Suprapubic skin (tissue), 4 donors: ENCODE measurements around the gene PIGN. TPM values are rescaled to one million over a fixed set of nuclear protein-coding genes. Genes with fewer than 3 reads are reported as not detected.

Experiments used
- DNase-seq, 2 donors: peaks; one replicate each; pipeline ENCODE4 v3.0.0-alpha.2; 2019; ENCODE audit warnings: low spot score in 2 of 2
- H3K27ac ChIP-seq: fragments of 200-600 bp; sonication (generic); one replicate; pipeline ENCODE4 v1.5.1; 2019
- H3K27me3 ChIP-seq: fragments of 200-600 bp; sonication (generic); one replicate; pipeline ENCODE4 v1.5.1; 2019
- H3K36me3 ChIP-seq: fragments of 200-600 bp; sonication (generic); one replicate; pipeline ENCODE4 v1.5.1; 2019
- H3K4me1 ChIP-seq: fragments of 200-600 bp; sonication (generic); one replicate; pipeline ENCODE4 v1.5.1; 2019
- H3K4me3 ChIP-seq: fragments of 200-600 bp; sonication (generic); one replicate; pipeline ENCODE4 v1.5.1; 2019; ENCODE audit warnings: mild to moderate bottlenecking
- H3K9me3 ChIP-seq: fragments of 200-600 bp; sonication (generic); one replicate; pipeline ENCODE4 v1.5.1; 2019
- EP300 ChIP-seq: sonication (generic); formaldehyde crosslinking; IDR thresholded peaks from one replicate; pipeline ENCODE4 v1.6.1; 2017; ENCODE audit warnings: antibody characterized with exemption
- POLR2A ChIP-seq, 2 donors: fragments of 450-650 bp; IDR thresholded peaks; one replicate each; pipeline ENCODE4 v1.6.1; 2017; ENCODE audit warnings: antibody characterized with exemption in 2 of 2, mild to moderate bottlenecking in 2 of 2, moderate library complexity in 2 of 2
- POLR2AphosphoS5 ChIP-seq, 3 donors: sonication (generic); formaldehyde crosslinking; IDR thresholded peaks; one replicate each; pipeline ENCODE4 v1.6.1; 2017; ENCODE audit warnings: antibody characterized with exemption in 3 of 3
- WGBS: methylation state at CpG from one replicate; pipeline ENCODE4 v1.1.5; 2018; 5-methylcytosine and 5-hydroxymethylcytosine counted together
- total RNA-seq, 4 donors: library from RNA; depleted of rRNA; stranded (reverse); fragments of >200 nt; gene quantifications; one replicate each; pipeline ENCODE4 v1.1.0, GENCODE V29; 2016
- TF ChIP-seq, protein P1 (sequence below), 2 donors: fragments of 200-600 bp in 1 of 2; fragments of 450-650 bp in 1 of 2; sonication (generic) in 1 of 2; IDR thresholded peaks; one replicate each; pipeline ENCODE4 v1.5.1; 2016 to 2019; ENCODE audit warnings: antibody characterized with exemption in 2 of 2, mild to moderate bottlenecking in 1 of 2, moderate library complexity in 1 of 2

The PIGN gene
- total RNA-seq, 4 donors from 2014 or later: 28.7 to 72.4 (median 36.8) TPM

DNA sequence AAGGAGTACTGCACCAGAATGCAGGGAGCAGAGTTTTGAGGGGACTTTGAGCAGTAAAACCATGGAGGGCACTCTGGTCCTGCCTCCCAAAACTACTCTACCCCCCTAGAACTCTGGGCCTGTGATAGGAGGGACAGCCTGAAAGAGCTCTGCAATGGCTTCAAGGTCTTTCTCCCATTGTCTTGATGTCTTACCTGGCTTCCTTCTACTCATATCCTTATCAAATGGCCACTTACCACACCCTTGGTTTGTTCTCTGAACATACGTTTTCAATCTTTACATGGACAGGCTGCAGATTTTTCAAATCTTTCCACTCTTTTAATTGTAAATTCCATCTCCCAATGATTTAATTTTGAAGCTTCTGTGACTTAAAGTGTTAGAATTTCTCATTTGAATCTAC, 27.9 kb upstream of the PIGN start:
- Histone ChIP-seq H3K4me3 (no peak overlapping the region), H3K9me3 (no peaks in the 10 kb centered on the region), H3K36me3 (peaks cover 7% of the 10 kb centered on the region), H3K27me3 (no peaks in the 10 kb centered on the region), H3K4me1 (no peaks in the 10 kb centered on the region), H3K27ac (no peak overlapping the region)
- 74% methylated on average over 1 of the region's 1 CpG for WGBS
- DNase-seq: no peak
- TF ChIP-seq POLR2AphosphoS5 (IDR thresholded peaks at IDR 0.05): no peak
- TF ChIP-seq, protein P1, sequence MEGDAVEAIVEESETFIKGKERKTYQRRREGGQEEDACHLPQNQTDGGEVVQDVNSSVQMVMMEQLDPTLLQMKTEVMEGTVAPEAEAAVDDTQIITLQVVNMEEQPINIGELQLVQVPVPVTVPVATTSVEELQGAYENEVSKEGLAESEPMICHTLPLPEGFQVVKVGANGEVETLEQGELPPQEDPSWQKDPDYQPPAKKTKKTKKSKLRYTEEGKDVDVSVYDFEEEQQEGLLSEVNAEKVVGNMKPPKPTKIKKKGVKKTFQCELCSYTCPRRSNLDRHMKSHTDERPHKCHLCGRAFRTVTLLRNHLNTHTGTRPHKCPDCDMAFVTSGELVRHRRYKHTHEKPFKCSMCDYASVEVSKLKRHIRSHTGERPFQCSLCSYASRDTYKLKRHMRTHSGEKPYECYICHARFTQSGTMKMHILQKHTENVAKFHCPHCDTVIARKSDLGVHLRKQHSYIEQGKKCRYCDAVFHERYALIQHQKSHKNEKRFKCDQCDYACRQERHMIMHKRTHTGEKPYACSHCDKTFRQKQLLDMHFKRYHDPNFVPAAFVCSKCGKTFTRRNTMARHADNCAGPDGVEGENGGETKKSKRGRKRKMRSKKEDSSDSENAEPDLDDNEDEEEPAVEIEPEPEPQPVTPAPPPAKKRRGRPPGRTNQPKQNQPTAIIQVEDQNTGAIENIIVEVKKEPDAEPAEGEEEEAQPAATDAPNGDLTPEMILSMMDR (IDR thresholded peaks at IDR 0.05): no peak
- no peak for TF ChIP-seq EP300
- TF ChIP-seq POLR2A (IDR thresholded peaks at IDR 0.05): no peak

DNA sequence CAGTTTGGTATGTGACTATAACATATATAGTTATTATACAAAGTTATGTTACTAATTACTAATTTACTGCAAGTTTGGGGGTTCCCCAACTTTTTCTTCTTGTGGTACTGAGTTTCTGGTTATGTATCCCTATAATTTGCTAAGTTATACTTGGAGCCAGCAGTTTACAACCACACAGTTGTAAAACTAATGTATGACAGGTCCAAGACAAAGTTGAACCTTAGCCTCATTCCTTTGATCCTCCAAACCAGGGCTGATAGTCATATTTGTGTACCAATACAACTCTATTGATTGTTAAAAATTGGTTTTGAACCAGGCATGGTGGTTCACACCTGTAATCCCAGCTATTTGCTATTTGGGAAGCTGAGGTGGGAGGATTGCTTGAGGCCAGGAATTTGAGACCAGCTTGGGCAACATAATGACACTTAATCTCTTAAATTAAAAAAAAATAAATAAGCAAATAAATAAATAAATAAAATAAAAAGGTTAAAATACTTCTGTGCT, 24.5 kb upstream of the PIGN start:
- H3K9me3 ChIP-seq: no peaks in the 10 kb centered on the region
- H3K27me3 ChIP-seq: no peaks in the 10 kb centered on the region
- peaks cover 7% of the 10 kb centered on the region for H3K36me3 ChIP-seq
- no peak for TF ChIP-seq POLR2AphosphoS5 (IDR thresholded peaks at IDR 0.05)
- no peak for TF ChIP-seq POLR2A (IDR thresholded peaks at IDR 0.05)
- TF ChIP-seq, protein P1 (IDR thresholded peaks at IDR 0.05): no peak
- TF ChIP-seq EP300: no peak
- no peak overlapping the region for H3K4me3 ChIP-seq
- no peak overlapping the region for H3K27ac ChIP-seq
- no peak for DNase-seq
- peaks cover 10% of the 10 kb centered on the region for H3K4me1 ChIP-seq

DNA sequence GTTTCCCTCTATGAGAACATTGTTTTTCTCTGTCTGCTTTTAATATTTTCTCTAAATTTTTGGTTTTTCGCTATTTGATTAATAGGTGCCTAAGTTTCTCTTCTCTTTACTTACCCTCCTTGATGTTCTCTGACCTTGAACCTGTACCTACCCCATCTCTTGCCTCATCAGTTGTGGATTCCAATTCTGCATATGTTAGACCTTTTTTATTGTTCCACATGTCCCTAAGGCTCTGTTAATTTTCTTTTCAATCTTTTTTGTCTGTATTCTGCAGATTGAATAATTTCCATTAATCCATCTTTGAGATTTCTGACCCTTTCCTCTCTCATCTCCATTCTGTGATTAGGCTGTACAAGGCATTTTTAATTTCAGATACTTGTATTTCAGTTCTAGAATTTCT, 23.3 kb upstream of the PIGN start:
- Histone ChIP-seq H3K4me1 (peaks cover 20% of the 10 kb centered on the region), H3K27ac (no peak overlapping the region), H3K27me3 (no peaks in the 10 kb centered on the region), H3K36me3 (peaks cover 7% of the 10 kb centered on the region), H3K9me3 (no peaks in the 10 kb centered on the region), H3K4me3 (no peak overlapping the region)
- DNase-seq: no peak
- 100% methylated on average over 1 of the region's 1 CpG for WGBS
- TF ChIP-seq POLR2A (IDR thresholded peaks at IDR 0.05) (no peak), POLR2AphosphoS5 (IDR thresholded peaks at IDR 0.05) (no peak), EP300 (no peak)
- TF ChIP-seq, protein P1 (IDR thresholded peaks at IDR 0.05): no peak

DNA sequence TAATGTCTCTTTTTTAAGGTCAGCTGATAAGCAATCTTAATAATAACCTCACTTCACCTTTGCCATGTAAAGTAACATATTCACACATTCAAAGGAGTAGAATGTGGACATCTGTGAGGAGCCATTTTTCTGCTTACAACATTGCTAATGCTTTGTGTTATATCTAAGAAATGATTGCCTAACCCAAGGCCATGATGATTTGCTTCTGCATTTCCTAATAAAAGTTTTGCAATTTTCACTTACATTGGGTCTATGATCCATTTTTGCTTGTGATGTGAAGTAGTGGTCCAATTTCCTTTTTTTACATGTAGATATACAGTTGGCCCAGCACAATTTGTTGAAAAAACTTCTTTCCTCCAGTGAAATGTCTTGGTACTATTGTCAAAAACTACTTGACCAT, 22.2 kb upstream of the PIGN start:
- DNase-seq: no peak
- TF ChIP-seq, protein P1 (IDR thresholded peaks at IDR 0.05): no peak
- TF ChIP-seq EP300: no peak
- TF ChIP-seq POLR2A (IDR thresholded peaks at IDR 0.05): no peak
- no peak for TF ChIP-seq POLR2AphosphoS5 (IDR thresholded peaks at IDR 0.05)
- H3K4me1 ChIP-seq: peaks cover 20% of the 10 kb centered on the region
- H3K4me3 ChIP-seq: no peak overlapping the region
- H3K27me3 ChIP-seq: no peaks in the 10 kb centered on the region
- H3K9me3 ChIP-seq: no peaks in the 10 kb centered on the region
- no peak overlapping the region for H3K27ac ChIP-seq
- H3K36me3 ChIP-seq: peaks cover 5% of the 10 kb centered on the region

DNA sequence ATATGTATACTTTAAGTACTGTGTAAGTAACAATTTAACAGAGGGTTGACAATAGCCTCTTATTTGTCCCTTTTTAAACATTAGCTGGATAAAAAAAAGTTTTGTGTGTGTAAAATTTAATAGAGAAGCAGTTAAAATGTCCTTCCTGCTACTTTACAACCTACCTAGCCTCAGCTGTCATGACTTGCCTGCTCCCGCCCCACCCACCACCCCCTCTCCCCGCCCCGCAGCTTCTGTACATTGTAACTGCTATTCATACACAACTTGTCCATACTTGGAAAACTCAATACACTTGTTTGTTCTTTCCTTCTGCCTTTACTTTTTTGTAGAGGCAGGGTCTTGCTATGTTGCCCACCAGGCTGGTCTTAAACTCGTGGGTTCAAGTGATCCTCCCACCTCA, 19.7 kb upstream of the PIGN start:
- H3K27ac ChIP-seq: no peak overlapping the region
- TF ChIP-seq EP300 (no peak), POLR2A (IDR thresholded peaks at IDR 0.05) (no peak), POLR2AphosphoS5 (IDR thresholded peaks at IDR 0.05) (no peak)
- TF ChIP-seq, protein P1 (IDR thresholded peaks at IDR 0.05): no peak
- H3K4me3 ChIP-seq: no peak overlapping the region
- H3K27me3 ChIP-seq: no peaks in the 10 kb centered on the region
- no peaks in the 10 kb centered on the region for H3K9me3 ChIP-seq
- H3K36me3 ChIP-seq: no peaks in the 10 kb centered on the region
- no peak for DNase-seq
- peaks cover 23% of the 10 kb centered on the region for H3K4me1 ChIP-seq
- 69% methylated on average over 4 of the region's 4 CpGs for WGBS
